ENCODE measurements around the gene IPPK. TPM values are rescaled to one million over a fixed set of nuclear protein-coding genes. Genes with fewer than 3 reads are reported as not detected.

Gene IPPK
- total RNA-seq, 1 experiment from 2014 or later: 5.4 TPM

DNA sequence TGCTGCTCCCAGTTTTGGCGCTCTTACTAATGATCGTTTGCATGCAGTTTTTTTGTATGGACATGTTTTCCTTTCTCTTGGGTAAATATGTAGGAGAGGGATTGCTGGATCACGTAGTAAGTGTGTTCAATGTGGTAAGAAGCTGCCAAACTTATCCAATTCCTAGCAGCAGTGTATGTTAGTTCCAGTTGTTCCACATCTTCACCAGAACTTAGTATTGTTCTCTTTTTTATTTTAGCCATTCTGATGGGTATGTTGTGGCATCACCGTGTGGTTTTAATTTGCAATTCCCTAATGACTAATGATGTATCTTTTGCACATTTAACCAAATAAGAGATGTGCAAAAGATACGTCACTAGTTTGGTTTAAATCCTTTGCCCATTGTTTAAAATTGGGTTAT, 65.9 kb downstream of the IPPK start:
- no peaks in the 10 kb centered on the region for H3K9me3 ChIP-seq (ENCODE audit: control insufficient read depth, insufficient read depth, low read depth, low read length)
- POLR2A ChIA-PET: no interaction called here
- no peak overlapping the region for H3K27ac ChIP-seq (ENCODE audit: low read length)
- ATAC-seq (no peak), DNase-seq (ENCODE audit: low read depth, low spot score) (no peak)
- TF ChIP-seq TCF7L2 (IDR thresholded peaks at IDR 0.05; ENCODE audit: low read depth, low read length) (no peak), POLR2AphosphoS5 (IDR thresholded peaks at IDR 0.05; ENCODE audit: low read depth, low read length) (no peak), REST (IDR thresholded peaks at IDR 0.05; ENCODE audit: insufficient read depth in 1 of 2, low read depth in 2 of 2, low read length in 1 of 2) (no peak), CTCF (IDR thresholded peaks at IDR 0.05) (no peak), SIN3A (IDR thresholded peaks at IDR 0.05; ENCODE audit: borderline replicate concordance, insufficient read depth, low read depth, low read length) (no peak)
- peaks cover 6% of the 10 kb centered on the region; the same call in 1 of the 2 replicates for H3K4me1 ChIP-seq (ENCODE audit: control insufficient read depth, insufficient read depth, low read length)
- no peaks in the 10 kb centered on the region for H3K27me3 ChIP-seq (ENCODE audit: control insufficient read depth, insufficient read depth, low read length)
- H3K4me3 ChIP-seq (ENCODE audit: low read depth in 2 of 2, low read length in 2 of 2): no peak overlapping the region
- BruUV-seq (replicated peaks): no TSS peak
- in situ Hi-C loops (cut with HindIII; ENCODE audit: low pct_unique_long_range_greater_than_20kb, low sequenced_read_pairs) (no loop called here), intact Hi-C loops (cut with micrococcal nuclease; ENCODE audit: unreplicated experiment) (no loop called here)
- no peaks in the 10 kb centered on the region for H3K36me3 ChIP-seq (ENCODE audit: control insufficient read depth, insufficient read depth, low read length)
- CTCF ChIA-PET: no interaction called here

- no peak for TF ChIP-seq POLR2AphosphoS5 (IDR thresholded peaks at IDR 0.05; ENCODE audit: low read depth, low read length)
- no peak for ATAC-seq
- in situ Hi-C loops (cut with HindIII; ENCODE audit: low pct_unique_long_range_greater_than_20kb, low sequenced_read_pairs): no loop called here
- Histone ChIP-seq H3K9me3 (ENCODE audit: control insufficient read depth, insufficient read depth, low read depth, low read length) (no peaks in the 10 kb centered on the region), H3K4me1 (ENCODE audit: control insufficient read depth, insufficient read depth, low read length) (peaks cover 6% of the 10 kb centered on the region; the same call in 1 of the 2 replicates), H3K4me3 (ENCODE audit: low read depth in 2 of 2, low read length in 2 of 2) (no peak overlapping the region), H3K27me3 (ENCODE audit: control insufficient read depth, insufficient read depth, low read length) (no peaks in the 10 kb centered on the region), H3K27ac (ENCODE audit: low read length) (no peak overlapping the region), H3K36me3 (ENCODE audit: control insufficient read depth, insufficient read depth, low read length) (no peaks in the 10 kb centered on the region)
- intact Hi-C loops (cut with micrococcal nuclease; ENCODE audit: unreplicated experiment): no loop called here
- CTCF ChIA-PET: no interaction called here
- POLR2A ChIA-PET: no interaction called here
- no peak for DNase-seq (ENCODE audit: low read depth, low spot score)
- no TSS peak for BruUV-seq (replicated peaks)
These were observed 66.8 kb downstream of the IPPK start for GRCh38 chr9:92603100-92603499.

GRCh38 chr9:92602413-92602812, 67.5 kb downstream of the IPPK start:
- BruUV-seq (replicated peaks): no TSS peak
- Histone ChIP-seq H3K4me1 (ENCODE audit: control insufficient read depth, insufficient read depth, low read length) (peaks cover 6% of the 10 kb centered on the region), H3K9me3 (ENCODE audit: control insufficient read depth, insufficient read depth, low read depth, low read length) (no peaks in the 10 kb centered on the region), H3K4me3 (ENCODE audit: low read depth in 2 of 2, low read length in 2 of 2) (no peak overlapping the region), H3K27ac (ENCODE audit: low read length) (no peak overlapping the region), H3K36me3 (ENCODE audit: control insufficient read depth, insufficient read depth, low read length) (no peaks in the 10 kb centered on the region), H3K27me3 (ENCODE audit: control insufficient read depth, insufficient read depth, low read length) (no peaks in the 10 kb centered on the region)
- DNase-seq (ENCODE audit: low read depth, low spot score) (no peak), ATAC-seq (no peak)
- ChIA-PET POLR2A (no interaction called here), CTCF (no interaction called here)
- intact Hi-C loops (cut with micrococcal nuclease; ENCODE audit: unreplicated experiment): no loop called here
- TF ChIP-seq TCF7L2 (IDR thresholded peaks at IDR 0.05; ENCODE audit: low read depth, low read length): no peak
- no peak for TF ChIP-seq SIN3A (IDR thresholded peaks at IDR 0.05; ENCODE audit: borderline replicate concordance, insufficient read depth, low read depth, low read length)
- no peak for TF ChIP-seq REST (IDR thresholded peaks at IDR 0.05; ENCODE audit: insufficient read depth in 1 of 2, low read depth in 2 of 2, low read length in 1 of 2)
- TF ChIP-seq CTCF (IDR thresholded peaks at IDR 0.05): no peak
- no peak for TF ChIP-seq POLR2AphosphoS5 (IDR thresholded peaks at IDR 0.05; ENCODE audit: low read depth, low read length)
- in situ Hi-C loops (cut with HindIII; ENCODE audit: low pct_unique_long_range_greater_than_20kb, low sequenced_read_pairs): no loop called here
